Measurements from ENCODE around the gene RAD18.

Gene RAD18

GRCh38 chr3:8900869-8901268 lies 62.4 kb downstream of the RAD18 start:
- DNase-seq (ENCODE audit: low read depth in 2 of 3, low spot score in 2 of 3) = no peak

- DNase-seq (ENCODE audit: low read depth in 2 of 3, low spot score in 2 of 3) = no peak
Measured at GRCh38 chr3:8899876-8900460, 63.3 kb downstream of the RAD18 start.

- no peak for DNase-seq (ENCODE audit: low read depth in 2 of 3, low spot score in 2 of 3)
Measured at GRCh38 chr3:8895829-8896228, 67.4 kb downstream of the RAD18 start.

GRCh38 chr3:8893001-8893400 lies 70.3 kb downstream of the RAD18 start:
- no peak for DNase-seq (ENCODE audit: low read depth in 2 of 3, low spot score in 2 of 3)

GRCh38 chr3:8891774-8892173 lies 71.5 kb downstream of the RAD18 start:
- no peak for DNase-seq (ENCODE audit: low read depth in 2 of 3, low spot score in 2 of 3)

- DNase-seq (ENCODE audit: low read depth in 2 of 3, low spot score in 2 of 3) = no peak
Measured at GRCh38 chr3:8891303-8891702, 72.0 kb downstream of the RAD18 start.

- no peak for DNase-seq (ENCODE audit: low read depth in 2 of 3, low spot score in 2 of 3)
Measured at GRCh38 chr3:8888301-8888915, 74.9 kb downstream of the RAD18 start.

GRCh38 chr3:8887435-8888300 lies 75.6 kb downstream of the RAD18 start:
- DNase-seq (ENCODE audit: low read depth in 2 of 3, low spot score in 2 of 3) = no peak

GRCh38 chr3:8886546-8886945 lies 76.7 kb downstream of the RAD18 start:
- DNase-seq (ENCODE audit: low read depth in 2 of 3, low spot score in 2 of 3) = no peak

- no peak for DNase-seq (ENCODE audit: low read depth in 2 of 3, low spot score in 2 of 3)
Measured at GRCh38 chr3:8885536-8886316, 77.5 kb downstream of the RAD18 start.

GRCh38 chr3:8884630-8885290 lies 78.5 kb downstream of the RAD18 start:
- no peak for DNase-seq (ENCODE audit: low read depth in 2 of 3, low spot score in 2 of 3)

- no peak for DNase-seq (ENCODE audit: low read depth in 2 of 3, low spot score in 2 of 3)
Measured at GRCh38 chr3:8882642-8883041, 80.6 kb downstream of the RAD18 start.

GRCh38 chr3:8882171-8882593 lies 81.1 kb downstream of the RAD18 start:
- no peak for DNase-seq (ENCODE audit: low read depth in 2 of 3, low spot score in 2 of 3)

GRCh38 chr3:8879347-8879944 lies 83.8 kb downstream of the RAD18 start:
- DNase-seq (ENCODE audit: low read depth in 2 of 3, low spot score in 2 of 3) = no peak

- DNase-seq (ENCODE audit: low read depth in 2 of 3, low spot score in 2 of 3) = no peak
Measured at GRCh38 chr3:8875836-8876235, 87.4 kb downstream of the RAD18 start.

- DNase-seq (ENCODE audit: low read depth in 2 of 3, low spot score in 2 of 3) = no peak
Measured at GRCh38 chr3:8873740-8874139, 89.5 kb downstream of the RAD18 start.

GRCh38 chr3:8872261-8872660 lies 91.0 kb downstream of the RAD18 start:
- DNase-seq (ENCODE audit: low read depth in 2 of 3, low spot score in 2 of 3) = no peak

GRCh38 chr3:8871306-8871705 lies 92.0 kb downstream of the RAD18 start:
- no peak for DNase-seq (ENCODE audit: low read depth in 2 of 3, low spot score in 2 of 3)

GRCh38 chr3:8870134-8870533 lies 93.1 kb downstream of the RAD18 start:
- no peak for DNase-seq (ENCODE audit: low read depth in 2 of 3, low spot score in 2 of 3)

GRCh38 chr3:8869613-8870012 lies 93.7 kb downstream of the RAD18 start:
- no peak for DNase-seq (ENCODE audit: low read depth in 2 of 3, low spot score in 2 of 3)

- DNase-seq (ENCODE audit: low read depth in 2 of 3, low spot score in 2 of 3) = no peak
Measured at GRCh38 chr3:8868996-8869395, 94.3 kb downstream of the RAD18 start.

All from activated CD8-positive, alpha-beta memory T cell treated with anti-CD3 and anti-CD28 coated beads for 48 hours (primary cell).